GM18498 (cell line): ENCODE data around the gene SNCG.
"Not testable (repeated sequence)": the region's sequence is repeated elsewhere in the genome, so short reads cannot be mapped to it uniquely, and the experiment has no call there.

ENCODE experiments used
- ATAC-seq: cut with Tn5 transposase; IDR thresholded peaks from one replicate; pipeline ENCODE4 v1.9.1; 2021; ENCODE audit warnings: mild to moderate bottlenecking, moderate library complexity; ENCODE audit not compliant: unreplicated experiment

SNCG gene

GRCh38 chr10:86944907-86945306 lies 13.5 kb upstream of the SNCG start:
- no peak for ATAC-seq

- no peak for ATAC-seq
Observed at GRCh38 chr10:86945361-86946212, 12.8 kb upstream of the SNCG start.

GRCh38 chr10:86946213-86947155 lies 11.9 kb upstream of the SNCG start:
- no peak for ATAC-seq

- ATAC-seq = not testable (repeated sequence)
Observed at GRCh38 chr10:86947806-86948205, 10.6 kb upstream of the SNCG start.

DNA sequence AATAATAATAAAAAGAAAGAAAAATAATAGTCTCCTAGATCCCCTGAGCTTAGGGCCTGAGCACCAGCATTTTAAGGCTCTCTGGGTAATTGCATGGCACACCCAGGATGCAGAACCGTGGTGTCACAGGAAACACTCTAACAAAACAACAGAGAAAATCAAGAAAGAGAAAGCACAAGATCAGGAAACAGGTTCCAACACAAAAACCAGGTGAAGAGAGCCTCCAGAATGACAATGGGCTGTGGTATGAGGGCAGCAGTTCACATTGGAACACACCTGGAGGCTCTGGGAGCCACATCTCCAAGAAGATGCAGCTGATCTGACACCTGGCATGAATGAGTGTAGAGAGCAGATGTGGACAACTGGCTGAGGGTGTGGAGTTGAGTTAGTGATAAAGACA lies 8.1 kb upstream of the SNCG start:
- no peak for ATAC-seq

DNA sequence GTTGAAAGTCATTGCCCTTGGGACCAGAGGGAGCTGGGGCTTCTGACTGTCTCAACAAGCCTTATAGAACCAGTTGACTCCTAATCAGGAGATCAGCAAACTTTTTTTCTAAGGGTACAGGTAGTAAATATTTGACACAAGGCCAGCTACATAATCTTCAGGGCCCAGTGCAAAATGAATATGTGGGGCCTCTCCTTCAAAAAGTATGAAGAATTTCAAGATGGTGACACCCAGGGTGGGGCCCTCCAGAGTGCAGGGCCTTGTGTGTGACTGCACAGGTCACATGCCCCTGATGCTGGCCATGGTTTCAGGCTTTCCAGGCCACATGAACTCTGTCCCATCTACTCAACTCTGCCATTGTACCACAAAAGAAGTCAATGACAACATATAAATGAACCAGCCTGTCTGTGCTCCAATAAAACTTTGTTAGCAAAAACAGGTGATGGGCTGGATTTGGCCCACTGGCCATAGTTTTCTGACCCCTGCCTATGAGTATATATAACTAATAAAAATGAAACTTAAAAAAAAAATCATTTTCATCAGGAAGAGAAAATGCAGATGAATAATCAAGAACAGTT lies 7.1 kb upstream of the SNCG start:
- no peak for ATAC-seq

DNA sequence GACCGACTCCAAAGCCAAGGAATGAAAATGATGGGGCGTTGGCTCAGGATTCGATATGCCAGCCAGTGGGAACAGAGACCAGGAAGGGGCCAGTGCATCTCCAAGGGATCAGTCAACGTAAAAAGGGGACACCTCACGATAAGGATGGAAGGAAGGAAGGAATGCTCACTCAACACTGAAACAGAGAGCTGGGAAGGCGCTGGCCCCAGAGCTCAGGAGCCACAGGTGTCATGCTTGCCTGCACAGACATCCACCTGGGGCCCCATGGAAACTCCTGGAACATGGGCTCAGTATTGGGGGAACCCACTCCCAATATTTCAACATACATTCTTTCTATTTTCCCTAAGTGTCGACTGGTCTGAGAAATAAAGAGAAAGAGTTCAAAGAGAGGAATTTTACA lies 6.3 kb upstream of the SNCG start:
- no peak for ATAC-seq

- ATAC-seq = not testable (repeated sequence)
Observed at GRCh38 chr10:86952697-86953096, 5.7 kb upstream of the SNCG start.

DNA sequence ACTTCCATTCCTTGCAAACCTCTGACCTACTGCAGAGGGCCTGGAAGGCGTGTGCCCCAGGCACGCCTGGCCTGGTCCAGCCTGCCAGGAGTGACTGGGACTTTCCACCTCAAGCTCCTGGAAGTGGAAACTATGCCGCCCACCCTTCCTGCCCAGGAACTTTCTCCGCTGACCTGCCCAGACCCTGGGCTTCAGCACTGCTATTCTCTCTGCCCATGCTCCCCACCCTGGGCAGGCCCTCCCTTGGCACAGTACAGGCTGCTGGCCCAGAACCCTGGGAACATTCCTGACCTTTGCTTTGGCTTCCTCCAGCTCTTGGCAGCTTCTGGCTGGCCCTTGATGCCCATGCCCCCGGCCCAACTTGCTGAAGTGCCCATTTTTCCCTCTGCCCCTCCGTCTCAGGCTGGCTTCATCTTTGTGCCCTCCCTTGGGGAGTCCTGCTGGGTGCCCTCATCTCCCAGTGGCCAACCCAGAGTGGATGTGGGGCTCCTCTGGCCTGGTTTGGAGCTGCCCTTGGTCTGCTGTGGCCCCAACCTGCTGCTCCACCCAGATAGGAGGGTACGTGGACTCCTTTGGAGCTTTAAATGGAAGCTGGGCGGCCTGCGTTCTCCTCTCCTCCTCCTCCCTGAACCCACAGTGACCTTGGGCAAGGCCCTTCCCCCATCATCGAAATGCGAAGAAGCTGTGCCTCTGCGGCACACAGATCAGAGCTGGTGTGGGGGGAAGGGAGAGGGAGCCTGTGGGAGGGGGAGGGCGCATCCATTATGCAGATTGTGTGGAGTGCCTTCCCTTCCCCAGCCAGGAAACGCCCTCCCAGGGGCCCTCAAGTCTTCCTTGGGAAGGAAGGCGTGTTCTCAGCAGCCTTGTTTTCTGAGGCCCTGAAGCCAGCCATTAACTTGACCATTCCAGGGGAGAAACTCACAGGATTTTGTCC lies 4.4 kb upstream of the SNCG start:
- ATAC-seq = no peak

- ATAC-seq = no peak
Observed at GRCh38 chr10:86954681-86955500, 3.5 kb upstream of the SNCG start.

- no peak for ATAC-seq
Observed at GRCh38 chr10:86955501-86956194, 2.8 kb upstream of the SNCG start.

- ATAC-seq = no peak
Observed at GRCh38 chr10:86956195-86956847, 2.1 kb upstream of the SNCG start.

GRCh38 chr10:86956848-86957448 lies 1.5 kb upstream of the SNCG start:
- no peak for ATAC-seq

GRCh38 chr10:86957471-86958115 lies 806 bp upstream of the SNCG start, which contains the start of gene MMRN2:
TSS of gene MMRN2 (minus strand) at chr10:86957615. CDS start at chr10:86957541, 74 bp downstream.
- no peak for ATAC-seq

DNA sequence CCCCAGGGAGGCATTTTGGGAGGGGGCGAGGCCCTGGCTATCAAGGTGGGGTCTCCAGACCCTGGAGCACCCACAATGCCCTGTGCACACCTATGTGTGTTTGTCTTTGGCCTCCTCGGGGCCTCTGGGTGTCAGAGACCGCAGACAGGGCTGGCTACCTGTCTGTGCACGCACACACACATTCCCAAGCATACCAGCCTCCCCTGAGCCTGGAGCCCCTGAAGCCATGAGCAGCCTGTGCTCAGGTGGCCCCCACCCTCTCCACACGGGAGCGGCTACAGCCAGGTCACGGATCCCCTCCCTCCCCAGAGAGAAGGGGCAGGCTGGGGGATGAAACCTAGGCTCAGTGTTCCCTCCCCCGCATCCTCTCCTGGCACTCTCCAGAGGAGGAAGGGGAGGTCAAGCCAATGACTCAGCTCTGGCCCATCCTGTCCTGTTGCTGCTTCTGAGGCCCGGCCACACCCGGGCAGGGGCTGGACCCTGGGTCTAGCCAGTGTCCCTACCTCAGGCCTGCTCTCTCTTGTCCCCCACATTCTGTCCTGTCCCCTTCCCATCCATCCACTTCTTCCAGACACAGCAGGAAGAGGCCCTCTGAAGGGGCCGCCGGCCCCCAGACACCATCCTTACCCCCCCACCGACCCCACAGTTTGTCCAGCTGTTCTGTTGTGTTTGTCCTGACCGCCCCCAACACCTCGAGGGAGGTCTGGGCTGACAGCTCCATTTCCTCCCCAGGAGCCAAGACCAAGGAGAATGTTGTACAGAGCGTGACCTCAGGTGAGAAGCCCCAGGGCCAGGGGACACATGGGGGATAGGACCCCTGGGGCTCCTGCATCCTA lies 720 bp downstream of the SNCG start:
- ATAC-seq = no peak

- ATAC-seq = no peak
Observed at GRCh38 chr10:86959737-86960002, 1.3 kb downstream of the SNCG start.
